Stimulated activated CD8-positive, alpha-beta memory T cell treated with anti-CD3 and anti-CD28 coated beads, Interleukin-15, amount 100 ng/mL, for 1 hour (primary cell): ENCODE results near the gene ZBTB20.

Experiments
- DNase-seq: peaks from one replicate; pipeline ENCODE4 v3.0.0-alpha.2; 2020; ENCODE audit warnings: low read depth

Gene ZBTB20

DNA sequence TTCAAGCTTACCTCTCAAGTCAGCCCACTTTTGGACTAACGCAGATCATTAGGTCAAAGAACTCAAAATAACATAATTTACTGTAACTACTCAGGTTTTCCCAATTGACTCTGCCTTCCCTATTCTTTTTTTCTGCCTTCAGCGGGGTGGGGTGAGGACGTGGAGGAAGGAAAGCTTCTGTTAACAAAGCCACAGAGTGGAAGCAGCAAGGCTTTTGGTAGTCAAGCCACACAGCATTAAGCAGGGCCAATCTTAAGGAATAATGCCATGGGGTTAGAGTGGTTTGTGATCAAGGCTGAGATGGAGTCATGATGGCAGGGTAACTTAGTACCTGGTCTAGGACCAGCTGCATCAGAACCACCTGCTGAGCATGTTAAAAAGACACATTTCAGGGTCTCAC, 575.7 kb downstream of the ZBTB20 start:
- no peak for DNase-seq

DNA sequence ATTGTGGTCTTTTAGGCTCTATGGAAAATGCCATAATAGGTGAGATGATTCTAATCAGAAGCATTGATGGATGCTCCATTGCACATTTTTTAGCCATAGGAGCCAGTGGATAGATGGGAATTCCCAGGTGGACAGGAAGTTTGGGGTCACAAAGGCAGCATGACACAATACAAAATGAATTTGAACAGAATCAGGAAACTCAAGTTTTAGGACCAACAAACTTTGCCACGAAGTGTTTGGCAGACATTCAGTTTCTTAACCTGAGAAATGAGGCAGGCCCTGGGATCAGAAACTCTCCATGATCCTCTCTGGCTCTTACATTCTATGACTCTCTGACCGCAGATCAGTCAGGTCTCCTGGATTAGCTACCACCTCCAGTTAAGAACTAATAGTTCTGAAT, 577.9 kb downstream of the ZBTB20 start:
- no peak for DNase-seq

DNA sequence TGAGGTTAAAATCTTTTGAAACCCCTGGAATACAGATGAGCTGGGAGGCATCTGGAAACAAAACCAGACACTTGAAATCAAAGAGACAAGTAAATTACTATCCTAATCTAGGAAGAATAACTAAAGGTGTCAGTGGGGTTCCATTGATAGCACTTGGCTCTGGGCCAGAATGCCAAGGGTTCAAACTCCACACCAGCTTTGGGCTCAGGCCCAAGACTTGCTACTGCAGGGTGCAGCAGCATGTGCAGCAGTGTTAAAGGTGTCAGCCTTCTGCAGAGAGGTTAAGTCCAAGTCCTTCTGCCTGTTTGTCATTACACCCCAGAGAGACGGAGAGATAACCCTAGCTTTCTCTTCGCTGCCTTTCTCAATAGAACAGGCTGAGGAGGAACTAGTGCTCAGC, 579.3 kb downstream of the ZBTB20 start:
- no peak for DNase-seq

DNA sequence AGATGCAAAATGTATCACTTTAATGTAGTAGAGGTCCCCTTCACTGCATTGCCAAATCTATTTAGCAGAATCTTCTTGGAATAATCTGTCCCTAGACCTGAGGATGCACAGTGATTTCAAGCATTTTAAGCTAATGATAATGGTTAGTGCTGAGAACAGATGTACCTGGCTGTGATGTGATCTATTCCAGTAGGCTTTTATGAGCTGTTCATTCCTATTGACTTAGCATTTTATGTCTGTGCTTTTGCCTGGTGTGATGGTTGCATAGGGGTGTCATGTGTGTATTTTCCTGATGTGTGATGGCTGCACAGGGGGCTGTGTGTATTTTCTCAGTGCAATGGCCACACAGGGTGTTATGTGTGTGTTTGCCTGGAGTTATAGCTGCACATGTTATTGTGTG, 580.3 kb downstream of the ZBTB20 start:
- DNase-seq = no peak

DNA sequence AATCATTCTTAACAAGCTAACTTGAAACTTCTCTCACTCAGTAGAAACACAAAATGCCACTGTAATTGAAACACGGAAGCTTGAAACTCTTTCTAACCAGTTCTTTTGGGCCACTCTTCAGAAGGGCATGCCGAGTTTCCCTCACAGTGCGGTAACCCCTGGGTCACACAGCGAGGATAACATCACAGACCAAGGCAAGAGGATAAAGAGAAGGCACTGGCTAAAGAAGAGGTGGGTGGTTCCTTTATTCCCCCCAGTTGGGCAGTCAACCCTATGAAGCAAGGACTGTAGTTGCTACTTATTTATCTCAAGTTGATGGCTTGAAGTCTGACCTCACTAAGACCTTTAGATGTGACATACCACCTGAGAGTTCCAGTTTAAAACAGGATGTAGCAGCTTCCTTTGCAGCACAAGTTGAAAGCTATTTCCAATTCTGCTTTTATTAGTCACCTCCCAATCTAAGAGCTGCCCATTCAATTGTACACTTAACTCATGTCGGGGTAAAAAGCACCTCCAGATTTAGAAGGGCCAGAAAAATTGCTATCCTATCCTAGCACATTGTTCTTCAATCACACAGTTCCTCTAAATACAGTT, 580.8 kb downstream of the ZBTB20 start:
- DNase-seq = no peak

DNA sequence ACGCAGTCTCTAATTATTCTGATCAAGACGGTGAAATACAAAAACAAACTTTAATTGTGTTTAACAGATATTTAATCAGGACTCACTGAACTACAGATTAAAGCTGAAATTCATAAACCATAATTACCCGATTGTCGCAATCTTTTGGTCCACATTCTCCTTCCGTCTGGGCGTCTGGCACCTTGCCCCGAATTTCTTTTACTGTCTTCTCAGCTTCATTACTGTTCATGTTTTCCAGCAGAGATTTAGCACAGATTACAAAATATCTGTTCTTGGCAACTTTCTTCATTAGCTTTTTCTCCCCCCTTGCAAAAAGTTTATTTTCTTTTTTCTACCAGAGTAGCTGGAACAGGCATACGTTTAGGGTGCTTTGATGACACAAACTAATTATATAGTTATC, 581.9 kb downstream of the ZBTB20 start:
- DNase-seq = no peak

DNA sequence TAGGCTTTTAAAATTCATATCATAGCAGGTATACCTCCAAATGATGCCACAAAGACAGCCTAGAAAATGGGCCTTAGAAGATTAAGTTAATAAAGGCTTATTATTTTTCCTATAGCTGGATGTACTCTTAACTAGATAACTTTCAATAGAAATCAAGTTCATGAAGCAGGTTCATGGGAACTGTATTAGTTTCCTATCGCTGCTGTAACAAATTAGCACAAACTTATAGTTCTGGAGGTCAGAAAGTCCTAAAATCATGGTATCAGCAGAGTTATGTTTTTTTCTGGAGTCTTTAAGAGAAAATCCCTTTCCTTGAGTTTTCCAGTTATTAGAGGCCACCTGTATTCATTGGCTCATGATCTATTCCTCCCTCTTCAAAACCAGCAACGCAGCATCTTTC, 583.4 kb downstream of the ZBTB20 start:
- DNase-seq = no peak

DNA sequence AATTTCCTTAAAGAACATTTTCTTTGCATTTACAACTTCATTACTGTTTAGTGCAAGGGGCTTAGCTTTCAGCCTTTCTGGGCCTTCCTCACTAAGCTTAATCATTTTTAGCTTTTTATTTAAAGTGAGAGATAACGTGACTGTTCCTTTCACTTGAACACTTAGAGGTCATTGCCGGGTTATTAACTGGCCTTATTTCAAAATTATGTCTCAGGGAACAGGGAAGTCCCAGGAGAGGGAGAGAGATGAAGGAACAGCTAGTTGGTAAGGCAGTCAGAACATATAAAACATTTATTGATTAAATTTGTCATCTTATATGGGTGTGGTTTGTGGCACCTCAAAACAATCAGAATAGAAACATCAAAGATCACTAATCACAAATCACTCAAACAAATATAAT, 584.5 kb downstream of the ZBTB20 start:
- DNase-seq = no peak

DNA sequence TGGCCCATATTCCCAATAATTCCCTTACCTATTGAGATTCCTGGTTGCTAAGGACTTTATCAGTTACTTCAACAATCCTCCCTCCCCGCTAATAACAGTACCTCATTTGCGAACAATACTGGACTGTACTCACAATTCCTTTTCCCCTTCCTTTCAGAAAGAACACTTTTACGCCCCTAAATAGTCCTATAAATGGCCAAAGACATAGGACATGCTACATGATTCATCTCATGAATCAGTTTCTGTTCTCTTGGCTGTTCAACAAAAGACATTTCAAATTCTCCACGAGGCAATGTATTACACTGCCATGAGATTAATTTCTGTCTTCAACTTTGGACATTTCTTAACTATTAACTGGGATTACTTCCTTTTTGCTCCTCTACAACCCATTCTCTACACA, 588.8 kb downstream of the ZBTB20 start:
- no peak for DNase-seq

DNA sequence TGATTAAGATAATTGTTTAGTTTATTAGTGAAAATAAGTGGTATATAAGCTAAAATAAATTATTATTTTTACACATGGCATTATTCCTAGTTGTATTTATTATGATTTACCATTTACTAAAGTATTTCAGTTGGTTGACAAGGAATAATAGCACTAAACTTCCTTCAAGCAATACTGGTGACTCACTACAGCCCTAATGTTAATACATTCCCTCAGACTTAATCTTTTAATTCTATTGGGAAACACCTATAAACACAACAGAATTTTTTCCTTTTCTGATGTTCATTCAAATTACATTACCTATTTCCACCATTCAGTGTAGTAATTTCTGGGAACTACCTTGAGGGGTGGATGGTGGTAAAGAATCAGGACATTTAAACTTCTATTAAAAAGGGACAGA, 589.3 kb downstream of the ZBTB20 start:
- DNase-seq = no peak

DNA sequence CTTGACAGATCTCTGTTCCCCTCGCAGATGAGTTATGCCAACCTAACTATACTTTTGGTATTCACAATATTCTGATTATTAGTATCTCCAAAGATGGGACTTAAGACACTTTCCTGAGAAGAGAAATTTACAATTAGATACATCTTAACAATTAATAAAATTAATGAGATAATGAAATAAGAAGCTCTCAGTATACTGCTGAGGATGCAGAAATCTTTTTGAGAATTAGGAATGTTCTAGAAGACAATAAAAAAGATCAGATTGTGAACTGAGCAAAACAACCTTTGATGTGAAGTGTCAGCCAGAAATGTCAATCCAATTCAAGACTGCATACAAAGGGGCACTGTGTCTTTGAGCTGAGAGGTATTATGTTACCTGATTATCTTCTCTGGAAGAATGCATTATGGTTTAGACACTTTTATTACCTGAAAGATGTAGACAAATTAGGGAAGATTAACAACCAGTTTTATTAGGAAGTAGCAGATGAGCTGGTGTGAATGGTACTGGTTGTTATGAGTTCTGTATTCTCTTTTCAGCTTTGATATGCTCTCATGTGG, 590.4 kb downstream of the ZBTB20 start:
- DNase-seq = no peak

DNA sequence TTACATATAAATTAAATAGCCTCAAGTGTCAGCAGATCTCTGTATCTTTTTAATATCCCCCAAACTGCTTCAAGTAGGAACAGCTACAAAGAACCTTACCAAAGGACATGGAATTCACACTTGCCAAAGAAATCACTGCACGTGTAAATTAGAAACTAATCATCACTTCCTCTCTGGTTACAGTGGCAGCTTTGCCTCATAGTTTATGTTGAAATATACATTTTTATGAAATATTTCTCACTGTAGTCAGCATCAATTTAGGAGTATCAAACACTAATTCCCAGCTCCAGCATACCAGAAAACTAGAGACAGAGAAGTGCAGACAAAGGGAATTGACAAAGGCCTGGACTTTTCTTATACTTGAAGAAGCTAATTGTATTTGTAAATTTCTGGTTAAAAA, 592.4 kb downstream of the ZBTB20 start:
- no peak for DNase-seq

DNA sequence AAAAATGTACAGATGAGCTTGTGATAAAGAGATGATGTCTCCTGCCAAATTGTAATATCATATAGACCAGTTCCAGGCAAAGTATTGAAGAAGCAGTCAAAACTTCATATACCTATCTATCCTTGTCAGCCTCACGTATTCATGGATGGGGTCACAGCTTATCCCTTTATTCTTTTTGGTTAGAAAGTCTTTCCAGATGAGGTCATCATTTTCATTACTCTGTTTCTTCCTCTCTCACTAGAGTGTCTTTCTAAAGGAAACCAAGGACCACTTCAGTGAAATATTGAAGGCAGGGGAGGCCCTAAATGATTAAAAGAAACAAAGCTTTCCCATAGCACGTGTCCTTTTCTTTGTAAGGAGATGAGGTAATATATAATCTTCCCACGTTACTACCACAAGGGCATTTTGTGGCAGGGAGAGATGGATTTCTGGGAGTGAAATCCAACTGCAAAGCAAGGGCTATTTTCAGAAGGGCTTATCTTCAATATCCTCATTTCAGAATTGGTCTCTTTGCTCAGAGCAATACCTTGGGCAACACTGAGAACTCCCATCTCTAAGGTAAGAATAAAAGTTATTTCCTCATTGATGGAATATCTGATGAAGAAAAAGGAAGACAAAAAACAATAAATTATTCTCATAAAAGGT, 593.0 kb downstream of the ZBTB20 start:
- no peak for DNase-seq

DNA sequence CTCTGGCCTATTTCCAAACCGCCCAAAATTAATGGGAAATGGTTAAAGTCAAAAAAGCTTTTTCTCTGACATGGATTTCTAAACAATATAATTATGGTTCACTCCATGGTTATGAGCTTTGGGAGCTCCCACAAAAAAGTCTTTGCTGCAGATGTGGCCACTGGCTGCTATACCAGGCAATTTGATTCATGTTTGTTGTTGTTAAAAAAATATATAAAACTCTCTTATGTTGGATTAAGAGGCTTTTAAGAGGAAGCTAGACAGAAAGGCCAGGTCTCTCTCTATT, 594.6 kb downstream of the ZBTB20 start:
- no peak for DNase-seq

DNA sequence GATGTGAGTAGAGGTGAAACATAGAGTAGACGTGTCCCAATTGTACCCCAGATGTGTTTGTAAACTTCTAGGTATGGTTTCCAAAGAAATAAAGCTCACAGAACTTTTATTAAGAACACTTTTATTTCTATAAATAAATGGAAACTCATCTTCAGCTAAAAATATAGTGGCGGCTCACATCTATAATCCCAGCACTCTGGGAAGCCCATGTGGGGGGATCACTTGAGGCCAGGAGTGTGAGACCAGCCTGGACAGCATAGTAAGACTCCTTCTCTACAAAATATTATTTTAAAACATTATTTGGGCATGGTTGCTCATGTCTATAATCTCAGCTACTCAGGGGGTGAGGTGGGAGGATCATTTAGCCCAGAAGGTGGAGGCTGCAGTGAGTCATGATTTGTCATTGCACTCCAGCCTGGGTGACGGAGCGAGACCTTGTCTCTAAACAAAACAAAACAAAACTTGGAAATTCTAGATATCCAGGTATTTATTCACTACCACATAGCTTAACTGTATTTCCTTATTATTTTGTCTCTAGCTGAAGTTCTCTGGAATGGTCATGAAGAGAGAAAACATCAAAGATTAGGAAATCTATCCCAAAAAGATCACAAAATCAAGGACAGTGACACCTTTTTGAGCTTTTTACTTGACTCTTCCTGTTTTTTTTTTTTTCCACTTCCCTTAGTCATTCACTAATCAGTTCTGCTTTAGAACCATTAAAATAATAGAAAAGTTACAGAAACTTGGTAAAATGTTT, 595.1 kb downstream of the ZBTB20 start:
- DNase-seq = no peak

DNA sequence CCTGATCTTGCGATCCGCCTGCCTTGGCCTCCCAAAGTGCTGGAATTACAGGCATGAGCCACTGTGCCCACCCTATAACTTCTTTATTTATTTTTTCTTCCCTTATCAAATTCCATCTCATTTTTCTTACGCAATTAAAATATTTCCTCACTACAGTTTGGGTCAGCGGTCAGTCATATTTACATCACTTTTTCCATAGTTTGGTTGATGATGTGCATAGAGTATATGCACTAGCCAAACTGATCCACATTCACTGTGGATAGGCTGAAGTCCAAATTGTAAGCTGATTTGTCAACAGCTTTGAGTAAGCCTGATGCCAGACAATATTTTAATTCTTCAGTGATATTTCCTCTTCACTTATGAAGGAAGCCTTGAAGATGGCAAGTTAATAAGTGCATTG, 596.9 kb downstream of the ZBTB20 start:
- DNase-seq = no peak

DNA sequence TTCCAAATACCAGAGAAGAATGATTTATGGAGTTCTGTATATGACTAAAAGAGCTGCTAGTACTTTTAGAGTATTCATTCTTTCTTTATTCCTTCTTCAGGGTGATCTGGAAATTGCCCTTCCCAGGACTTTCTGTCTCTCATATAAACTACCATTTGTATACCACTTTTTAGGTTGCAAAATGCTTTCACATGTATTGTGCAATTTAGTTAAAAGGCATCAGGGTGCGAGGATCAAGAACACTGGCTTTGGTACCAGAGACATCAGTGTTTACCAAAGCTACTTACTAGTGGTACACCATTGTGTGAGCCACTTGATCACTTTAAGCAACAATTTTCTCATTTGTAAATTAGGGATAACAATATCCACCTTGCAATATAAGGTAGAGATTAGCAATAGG, 601.9 kb downstream of the ZBTB20 start:
- DNase-seq = no peak

DNA sequence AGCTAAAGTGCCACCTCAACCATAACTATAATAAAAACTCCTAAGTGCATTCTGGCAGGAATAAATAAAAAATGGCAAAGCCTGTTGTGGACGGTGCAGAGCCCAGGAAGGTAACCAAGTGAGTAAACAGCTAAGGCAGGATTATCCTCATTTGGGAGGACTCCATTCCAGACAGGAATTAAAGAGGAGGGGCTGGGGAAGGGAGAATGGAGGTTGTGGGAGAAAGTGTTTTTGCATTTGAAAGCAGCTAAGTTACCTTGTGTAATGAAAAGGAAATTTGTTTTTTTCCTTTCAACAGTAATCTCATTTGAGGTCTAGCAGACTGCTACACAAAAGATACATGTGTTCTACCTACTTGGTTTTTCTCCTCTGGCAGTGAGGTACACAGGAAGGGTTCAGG, 604.7 kb downstream of the ZBTB20 start:
- no peak for DNase-seq

DNA sequence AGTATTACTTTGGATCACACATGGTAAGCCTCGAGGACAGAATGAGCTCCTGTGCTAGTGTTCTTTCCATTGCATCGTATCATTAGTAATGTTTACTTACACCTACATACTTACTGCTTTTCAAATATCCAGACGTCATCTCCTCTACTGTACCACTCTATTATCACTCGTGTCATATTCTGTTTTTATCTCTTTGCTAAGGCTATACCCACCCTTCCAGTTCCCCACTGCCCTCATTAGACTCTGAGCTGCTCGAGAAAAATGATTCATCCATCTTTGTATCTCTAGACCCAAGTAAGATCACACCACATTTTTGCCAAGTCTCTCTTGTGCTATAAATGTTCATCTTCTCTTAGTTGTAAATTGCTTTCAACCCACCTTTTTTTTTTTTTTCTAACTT, 607.6 kb downstream of the ZBTB20 start:
- no peak for DNase-seq

DNA sequence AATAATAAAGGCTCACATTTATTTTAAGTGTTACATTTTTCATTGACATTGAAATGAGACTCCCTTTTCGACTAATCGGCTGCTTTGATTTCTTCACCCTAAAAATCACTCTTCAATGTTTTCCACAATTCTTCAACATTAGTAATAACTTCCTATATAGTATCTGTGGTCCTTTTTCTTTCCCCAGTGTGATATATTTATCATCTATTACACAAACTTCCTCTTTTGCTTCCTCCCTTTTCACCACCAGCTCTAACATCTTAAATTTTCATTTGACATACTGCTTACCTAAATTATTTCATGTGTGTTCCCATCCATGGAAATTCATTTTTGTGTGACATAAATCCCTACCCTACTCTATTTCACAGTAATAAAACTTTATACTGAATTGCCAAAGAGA, 608.9 kb downstream of the ZBTB20 start:
- DNase-seq = no peak

DNA sequence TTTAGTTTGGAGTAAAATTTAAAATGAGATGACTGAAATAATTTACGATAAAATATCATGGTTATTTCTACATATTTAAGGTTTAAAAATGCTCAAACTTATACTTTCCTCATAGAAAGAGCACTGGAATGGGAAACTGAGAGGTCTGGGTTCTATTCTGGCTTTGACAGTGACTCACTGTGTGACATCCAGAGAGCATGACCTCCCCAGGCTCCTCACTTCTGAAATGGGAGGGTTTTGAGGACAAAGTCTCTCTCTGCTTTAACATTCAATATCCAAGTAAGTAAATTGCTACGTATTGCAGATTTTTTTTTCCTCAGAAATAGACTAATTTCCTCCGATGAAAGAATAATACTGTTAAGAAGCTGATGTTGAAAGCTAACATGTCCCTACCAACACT, 618.6 kb downstream of the ZBTB20 start:
- no peak for DNase-seq

DNA sequence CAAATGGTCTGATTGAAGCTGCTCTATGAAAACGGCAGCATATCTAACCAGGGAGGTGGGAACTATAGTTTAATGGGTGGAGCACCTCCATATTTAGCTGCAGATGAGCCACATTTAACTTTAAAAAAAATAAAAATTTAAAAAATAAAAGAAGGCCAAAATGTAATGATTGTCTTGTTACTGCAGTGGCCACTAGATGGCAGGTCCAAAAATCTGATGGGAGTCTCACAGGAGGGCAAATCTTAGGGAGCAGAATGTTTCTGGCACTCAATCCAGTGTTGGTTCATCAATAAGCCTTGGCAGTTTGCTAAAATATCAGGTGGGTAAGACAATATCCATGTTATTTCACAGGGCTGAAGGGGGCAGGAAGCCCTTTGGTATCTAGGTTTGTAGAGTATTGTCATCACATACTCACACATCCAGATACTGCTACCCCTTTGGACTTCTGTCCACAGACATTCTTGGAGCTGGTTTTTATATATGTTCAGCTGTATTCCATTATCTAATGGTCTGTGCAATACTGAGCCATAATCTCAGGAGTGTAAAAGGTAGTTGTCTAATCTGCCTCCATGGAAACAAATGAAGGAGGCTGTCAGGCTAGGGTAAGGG, 619.9 kb downstream of the ZBTB20 start:
- no peak for DNase-seq

DNA sequence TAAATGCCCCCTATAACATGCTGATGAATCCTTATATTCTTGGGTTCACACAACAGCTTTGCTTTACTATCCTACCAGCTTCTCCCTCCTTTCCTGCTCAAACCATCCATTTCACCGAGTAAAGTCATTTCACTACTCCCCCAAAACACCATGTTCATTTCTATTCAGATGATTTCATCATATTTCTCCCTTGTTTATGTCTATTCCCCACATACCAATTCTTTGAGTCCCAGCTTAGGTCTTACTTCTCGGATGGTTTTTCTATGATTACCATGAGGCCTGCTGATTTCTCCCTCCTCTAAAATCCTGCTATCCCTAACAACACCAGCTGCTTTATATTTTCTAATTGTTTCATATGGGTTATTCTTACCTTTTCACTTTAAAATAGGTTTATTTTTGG, 621.8 kb downstream of the ZBTB20 start:
- DNase-seq = no peak
